Esophagus muscularis mucosa (tissue), 4 donors: Measurements from ENCODE around the gene TET3. TPM values are rescaled to one million over a fixed set of nuclear protein-coding genes. Genes with fewer than 3 reads are reported as not detected.

Source experiments
- DNase-seq: peaks from one replicate; pipeline ENCODE4 v3.0.0-alpha.2; 2017; ENCODE audit errors: extremely low spot score
- H3K27ac ChIP-seq, 4 donors: fragments of 200-600 bp; sonication (generic); replicated peaks in 1 of 4; 1 replicate in 3 of 4; 2 replicates in 1 of 4; pipeline ENCODE4 v1.5.1; 2016 to 2019; ENCODE audit warnings: mild to moderate bottlenecking in 1 of 4
- H3K27me3 ChIP-seq, 4 donors: fragments of 200-600 bp; sonication (generic); one replicate each; pipeline versions ENCODE4 v1.5.1 to v1.6.0; 2016 to 2019
- H3K36me3 ChIP-seq, 4 donors: fragments of 200-600 bp; sonication (generic); one replicate each; pipeline ENCODE4 v1.5.1; 2016 to 2019
- H3K4me1 ChIP-seq, 4 donors: fragments of 200-600 bp; sonication (generic); one replicate each; pipeline ENCODE4 v1.5.1; 2016 to 2019
- H3K4me3 ChIP-seq, 4 donors: fragments of 200-600 bp; sonication (generic); 1 replicate in 2 of 4; 2 replicates in 2 of 4; pipeline ENCODE4 v1.5.1; 2016 to 2019; ENCODE audit warnings: mild to moderate bottlenecking in 4 of 4, moderate library complexity in 1 of 4
- H3K9me3 ChIP-seq, 4 donors: fragments of 200-600 bp; sonication (generic); 1 replicate in 3 of 4; 2 replicates in 1 of 4; pipeline ENCODE4 v1.5.1; 2016 to 2019
- EP300 ChIP-seq: sonication (generic); formaldehyde crosslinking; IDR thresholded peaks from one replicate; pipeline ENCODE4 v1.6.1; 2017; ENCODE audit warnings: antibody characterized with exemption
- POLR2A ChIP-seq: fragments of 450-650 bp; IDR thresholded peaks from one replicate; pipeline ENCODE4 v1.6.1; 2017; ENCODE audit warnings: antibody characterized with exemption, moderate library complexity, mild to moderate bottlenecking, low read depth
- POLR2AphosphoS5 ChIP-seq, 2 donors: sonication (generic); formaldehyde crosslinking; IDR thresholded peaks; one replicate each; pipeline ENCODE4 v1.6.1; 2017; ENCODE audit warnings: antibody characterized with exemption in 2 of 2
- WGBS: methylation state at CpG from one replicate; pipeline ENCODE4 v1.1.5; 2018; 5-methylcytosine and 5-hydroxymethylcytosine counted together
- intact Hi-C: fragments of 100-400 bp; cut with DNase I; formaldehyde crosslinking; loops from one replicate; pipeline ENCODE4 v1.15.1; 2023
- total RNA-seq, 4 donors: library from RNA; depleted of rRNA; stranded (reverse); fragments of >200 nt; gene quantifications; one replicate each; pipeline versions ENCODE4 v1.1.0 to v1.2.1, GENCODE V29; 2016
- TF ChIP-seq, protein P1 (sequence below), 3 experiments: fragments of 200-600 bp in 2 of 3; fragments of 450-650 bp in 1 of 3; sonication (generic) in 2 of 3; IDR thresholded peaks; one replicate each; pipeline ENCODE4 v1.5.1; 2017 to 2019; ENCODE audit warnings: antibody characterized with exemption in 3 of 3, mild to moderate bottlenecking in 2 of 3, moderate library complexity in 1 of 3

TET3 gene
- total RNA-seq, 4 donors from 2014 or later, result 5.4 to 6.7 (median 6.1) TPM

- TF ChIP-seq, protein P1, sequence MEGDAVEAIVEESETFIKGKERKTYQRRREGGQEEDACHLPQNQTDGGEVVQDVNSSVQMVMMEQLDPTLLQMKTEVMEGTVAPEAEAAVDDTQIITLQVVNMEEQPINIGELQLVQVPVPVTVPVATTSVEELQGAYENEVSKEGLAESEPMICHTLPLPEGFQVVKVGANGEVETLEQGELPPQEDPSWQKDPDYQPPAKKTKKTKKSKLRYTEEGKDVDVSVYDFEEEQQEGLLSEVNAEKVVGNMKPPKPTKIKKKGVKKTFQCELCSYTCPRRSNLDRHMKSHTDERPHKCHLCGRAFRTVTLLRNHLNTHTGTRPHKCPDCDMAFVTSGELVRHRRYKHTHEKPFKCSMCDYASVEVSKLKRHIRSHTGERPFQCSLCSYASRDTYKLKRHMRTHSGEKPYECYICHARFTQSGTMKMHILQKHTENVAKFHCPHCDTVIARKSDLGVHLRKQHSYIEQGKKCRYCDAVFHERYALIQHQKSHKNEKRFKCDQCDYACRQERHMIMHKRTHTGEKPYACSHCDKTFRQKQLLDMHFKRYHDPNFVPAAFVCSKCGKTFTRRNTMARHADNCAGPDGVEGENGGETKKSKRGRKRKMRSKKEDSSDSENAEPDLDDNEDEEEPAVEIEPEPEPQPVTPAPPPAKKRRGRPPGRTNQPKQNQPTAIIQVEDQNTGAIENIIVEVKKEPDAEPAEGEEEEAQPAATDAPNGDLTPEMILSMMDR (IDR thresholded peaks at IDR 0.05), result no peak
- TF ChIP-seq POLR2AphosphoS5 (IDR thresholded peaks at IDR 0.05), result no peak
- no peak for TF ChIP-seq POLR2A
- H3K9me3 ChIP-seq, result no peaks in the 10 kb centered on the region
- peaks cover 46 to 68% (median 56%) of the 10 kb centered on the region in 4 donors for H3K4me1 ChIP-seq
- H3K4me3 ChIP-seq, result no peak overlapping the region
- H3K27ac ChIP-seq, result no peak overlapping the region
- intact Hi-C loops, result no loop called here
- WGBS, result 69% methylated on average over 4 of the region's 4 CpGs
- peaks cover 0 to 4% (median 0%) of the 10 kb centered on the region in 4 donors for H3K36me3 ChIP-seq
- DNase-seq, result no peak
- no peaks in the 10 kb centered on the region for H3K27me3 ChIP-seq
These were observed 22.4 kb downstream of the TET3 start for GRCh38 chr2:74007121-74007520.

DNA sequence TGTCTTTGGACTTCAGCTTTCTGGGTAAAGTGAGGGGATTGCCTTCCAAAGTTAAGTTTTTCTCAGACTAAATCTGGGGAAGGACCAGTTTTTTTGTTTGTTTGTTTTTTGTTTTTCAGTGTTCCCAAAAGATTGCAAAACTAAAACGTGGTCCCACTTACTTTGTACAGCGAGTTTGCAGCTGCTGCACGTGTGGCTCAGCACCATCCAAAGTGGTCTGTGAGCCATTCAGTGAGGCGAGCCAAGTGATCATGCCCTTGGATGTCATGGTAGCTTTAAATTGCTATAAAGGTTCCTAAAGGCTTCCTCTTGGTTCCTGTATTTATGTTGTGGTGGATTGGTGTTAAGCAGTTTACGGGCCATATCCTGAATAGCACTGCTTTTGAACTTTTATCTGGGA, 23.0 kb downstream of the TET3 start:
- peaks cover 44 to 64% (median 54%) of the 10 kb centered on the region in 4 donors for H3K4me1 ChIP-seq
- H3K36me3 ChIP-seq, result peaks cover 0 to 4% (median 0%) of the 10 kb centered on the region in 4 donors
- H3K9me3 ChIP-seq, result no peaks in the 10 kb centered on the region
- TF ChIP-seq, protein P1 (IDR thresholded peaks at IDR 0.05), result no peak
- TF ChIP-seq EP300 (no peak), POLR2A (no peak), POLR2AphosphoS5 (IDR thresholded peaks at IDR 0.05) (no peak)
- H3K4me3 ChIP-seq, result no peak overlapping the region
- DNase-seq, result no peak
- no peaks in the 10 kb centered on the region for H3K27me3 ChIP-seq
- H3K27ac ChIP-seq, result no peak overlapping the region
- intact Hi-C loops, result no loop called here
- WGBS, result 93% methylated on average over 5 of the region's 5 CpGs

- intact Hi-C loops, result no loop called here
- no peak for DNase-seq
- peaks cover 33 to 52% (median 44%) of the 10 kb centered on the region in 4 donors for H3K4me1 ChIP-seq
These were observed 24.2 kb downstream of the TET3 start for GRCh38 chr2:74008761-74009395.

DNA sequence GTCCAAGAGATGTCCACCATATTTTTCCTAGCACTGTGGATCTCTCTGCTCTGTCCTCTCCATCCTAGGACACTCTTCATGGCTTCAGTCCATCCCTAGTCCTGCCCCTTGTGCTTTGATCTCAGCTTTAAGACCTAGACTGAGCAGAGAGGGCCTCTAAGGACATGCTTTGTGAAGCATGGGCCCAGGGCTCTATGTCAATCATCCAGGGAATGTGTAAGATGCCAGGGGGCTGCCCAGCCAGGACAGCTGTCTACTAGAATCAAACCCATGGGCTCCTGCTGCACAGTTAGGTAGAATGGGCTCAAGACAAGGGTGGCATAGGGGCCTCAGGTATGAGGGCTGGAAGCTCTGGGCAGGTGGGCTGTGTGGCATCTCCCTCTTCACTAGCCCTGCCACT, 24.9 kb downstream of the TET3 start:
- no peak for DNase-seq
- intact Hi-C loops, result no loop called here
- TF ChIP-seq, protein P1 (IDR thresholded peaks at IDR 0.05), result no peak
- no peak for TF ChIP-seq EP300
- no peak for TF ChIP-seq POLR2A
- TF ChIP-seq POLR2AphosphoS5 (IDR thresholded peaks at IDR 0.05), result no peak
- H3K4me1 ChIP-seq, result peaks cover 26 to 45% (median 38%) of the 10 kb centered on the region in 4 donors
- H3K27me3 ChIP-seq, result no peaks in the 10 kb centered on the region
- H3K27ac ChIP-seq, result no peak overlapping the region
- H3K9me3 ChIP-seq, result no peaks in the 10 kb centered on the region
- no peak overlapping the region for H3K4me3 ChIP-seq
- H3K36me3 ChIP-seq, result peaks cover 0 to 4% (median 0%) of the 10 kb centered on the region in 4 donors

More at GRCh38 chr2:74008761-74009395, 24.2 kb downstream of the TET3 start:
- TF ChIP-seq POLR2A, result no peak
- no peak for TF ChIP-seq EP300
- TF ChIP-seq, protein P1 (IDR thresholded peaks at IDR 0.05), result no peak
- no peak for TF ChIP-seq POLR2AphosphoS5 (IDR thresholded peaks at IDR 0.05)
- Histone ChIP-seq H3K9me3 (no peaks in the 10 kb centered on the region), H3K36me3 (peaks cover 0 to 4% (median 0%) of the 10 kb centered on the region in 4 donors), H3K27me3 (no peaks in the 10 kb centered on the region), H3K4me3 (no peak overlapping the region), H3K27ac (no peak overlapping the region)
- 77% methylated on average over 8 of the region's 8 CpGs for WGBS

- WGBS, result 34% methylated on average over 8 of the region's 13 CpGs
- H3K36me3 ChIP-seq, result peaks cover 0 to 4% (median 0%) of the 10 kb centered on the region in 4 donors
- H3K4me1 ChIP-seq, result peaks cover 24 to 41% (median 37%) of the 10 kb centered on the region in 4 donors
- DNase-seq, result no peak
- no peak overlapping the region for H3K27ac ChIP-seq
- no peaks in the 10 kb centered on the region for H3K9me3 ChIP-seq
- intact Hi-C loops, result no loop called here
- H3K27me3 ChIP-seq, result no peaks in the 10 kb centered on the region
- H3K4me3 ChIP-seq, result peak overlapping the region in 1 of 4 donors; percentile 13
- TF ChIP-seq EP300 (no peak), POLR2A (no peak), POLR2AphosphoS5 (IDR thresholded peaks at IDR 0.05) (no peak)
- TF ChIP-seq, protein P1 (IDR thresholded peaks at IDR 0.05), result no peak
These were observed 25.4 kb downstream of the TET3 start for GRCh38 chr2:74010087-74010541.
